K562 (cell line): ENCODE results near the gene ACAD10. TPM values are rescaled to one million over a fixed set of nuclear protein-coding genes. Genes with fewer than 3 reads are reported as not detected.

ENCODE experiments used
- ATAC-seq: fragments of 200-7000 bp; cut with Tn5 transposase; 3 replicates; pipeline ENCODE4 v1.9.1; 2020; ENCODE audit warnings: moderate library complexity
- BruUV-seq: library from RNA; stranded (reverse); fragments of 400-500 nt; replicated peaks from 2 replicates; lab custom pipeline; 2021; lab: Mats Ljungman, UMichigan
- CTCF ChIA-PET: fragments of 300-600 bp; formaldehyde crosslinking; extraction: SDS; loops from one replicate; lab custom pipeline; 2021; ENCODE audit warnings: low intra/inter-chr PET ratio; lab: Yijun Ruan, JAX
- POLR2A ChIA-PET: fragments of 300-600, 350-650 bp; sonication (Branson Sonifier 250); formaldehyde crosslinking; extraction: SDS; loops from one replicate; lab custom pipeline; 2021; ENCODE audit warnings: antibody characterized with exemption, inconsistent platforms; lab: Yijun Ruan, JAX
- DNase-seq, 4 experiments: peaks; one replicate each; pipeline versions ENCODE4 v3.0.0 to v3.0.0-alpha.2; 2011 to 2018; ENCODE audit warnings: low spot score in 3 of 4, mixed read lengths in 3 of 4; ENCODE audit errors: extremely low read depth in 1 of 4
- FAIRE-seq: peaks from 2 replicates; lab custom pipeline; 2011; peaks lifted over from hg19 to GRCh38; lab: Jason Lieb, UNC
- H2AFZ ChIP-seq: 2 replicates; pipeline ENCODE4 v1.6.0; 2011; ENCODE audit warnings: low read depth, low read length, control low read depth, inconsistent platforms
- H3K27ac ChIP-seq: fragments of 200-600 bp; 3 replicates; pipeline ENCODE4 v1.8.0; 2011; ENCODE audit warnings: low read depth, mild to moderate bottlenecking, control low read depth, inconsistent platforms, low read length, moderate library complexity, mixed read lengths; ENCODE audit errors: extremely low read depth
- H3K27me3 ChIP-seq, 2 experiments: fragments of 300-600 bp in 1 of 2; 2 replicates in 1 of 2; 3 replicates in 1 of 2; pipeline versions ENCODE4 v1.6.0 to v1.8.0; 2011; ENCODE audit warnings: inconsistent platforms in 2 of 2, low read length in 2 of 2, mild to moderate bottlenecking in 1 of 2, mixed read lengths in 1 of 2, moderate library complexity in 1 of 2; ENCODE audit not compliant: control insufficient read depth in 2 of 2, insufficient read depth in 2 of 2
- H3K36me3 ChIP-seq: fragments of 300-600 bp; 3 replicates; pipeline ENCODE4 v1.8.0; 2011; ENCODE audit warnings: mild to moderate bottlenecking, low read length, inconsistent platforms; ENCODE audit not compliant: control insufficient read depth, insufficient read depth
- H3K4me1 ChIP-seq, 2 experiments: fragments of 200-600 bp in 1 of 2; replicated peaks in 1 of 2; 2 replicates in 1 of 2; 3 replicates in 1 of 2; pipeline versions ENCODE4 v1.5.1 to v1.8.0; 2011; ENCODE audit warnings: inconsistent platforms in 2 of 2, low read length in 2 of 2, mild to moderate bottlenecking in 1 of 2, mixed read lengths in 1 of 2, moderate library complexity in 1 of 2; ENCODE audit not compliant: control insufficient read depth in 2 of 2, insufficient read depth in 2 of 2
- H3K4me2 ChIP-seq: 2 replicates; pipeline ENCODE4 v1.6.1; 2011; ENCODE audit warnings: low read length, control low read depth, inconsistent platforms, mixed read lengths; ENCODE audit not compliant: insufficient read depth
- H3K4me3 ChIP-seq: fragments of 200-600 bp; sonication (generic), shearing (Covaris generic); 2 replicates; pipeline ENCODE4 v1.5.1; 2016; ENCODE audit warnings: control low read depth, inconsistent platforms
- H3K79me2 ChIP-seq: fragments of 200-600 bp; 3 replicates; pipeline ENCODE4 v1.8.0; 2011; ENCODE audit warnings: low read length, inconsistent platforms; ENCODE audit not compliant: control insufficient read depth, insufficient read depth
- H3K9ac ChIP-seq, 2 experiments: 2 replicates each; pipeline versions ENCODE4 v1.6.0 to v1.6.1; 2011; ENCODE audit warnings: low read depth in 2 of 2, low read length in 2 of 2, control low read depth in 1 of 2, inconsistent platforms in 1 of 2, mild to moderate bottlenecking in 1 of 2, mixed read lengths in 1 of 2; ENCODE audit not compliant: insufficient read depth in 1 of 2
- H3K9me1 ChIP-seq: one replicate; pipeline ENCODE4 v1.6.0; 2011; ENCODE audit warnings: inconsistent platforms, mild to moderate bottlenecking, low read length, moderate library complexity; ENCODE audit not compliant: control insufficient read depth, insufficient read depth
- H3K9me3 ChIP-seq: replicated peaks from 2 replicates; pipeline ENCODE4 v1.5.1; 2011; ENCODE audit warnings: low read depth, low read length, inconsistent platforms; ENCODE audit not compliant: control insufficient read depth, insufficient read depth
- H4K20me1 ChIP-seq: replicated peaks from 2 replicates; pipeline ENCODE4 v1.6.1; 2011; ENCODE audit warnings: low read length, inconsistent platforms, mixed read lengths; ENCODE audit not compliant: control insufficient read depth, insufficient read depth
- ARID4B ChIP-seq: sonication (generic); formaldehyde crosslinking; IDR thresholded peaks from 2 replicates; pipeline ENCODE4 v1.8.0; 2022; ENCODE audit warnings: mild to moderate bottlenecking, missing genetic modification reagents
- CBX3 ChIP-seq, 2 experiments: IDR thresholded peaks; 1 replicate in 1 of 2; 2 replicates in 1 of 2; pipeline ENCODE4 v1.6.1; 2012; ENCODE audit warnings: inconsistent platforms in 2 of 2, low read length in 2 of 2, borderline replicate concordance in 1 of 2, control low read depth in 1 of 2
- DEAF1 ChIP-seq: fragments of 450-650 bp; formaldehyde crosslinking; IDR thresholded peaks from 2 replicates; pipeline ENCODE4 v1.4.0; 2020; ENCODE audit warnings: mild to moderate bottlenecking, moderate library complexity
- KAT2B ChIP-seq: IDR thresholded peaks from one replicate; pipeline ENCODE4 v1.6.1; 2012; ENCODE audit warnings: low read depth, mild to moderate bottlenecking, control low read depth, inconsistent platforms, low read length, moderate library complexity
- RHOXF2B ChIP-seq: fragments of 250-450 bp; sonication (Bioruptor Pico); conservative IDR thresholded peaks from 2 replicates; pipeline ENCODE4 v1.5.1; 2021
- SIX5 ChIP-seq, 2 experiments: IDR thresholded peaks; 2 replicates each; pipeline ENCODE4 v1.6.1; 2011; ENCODE audit warnings: low read length in 2 of 2, borderline replicate concordance in 1 of 2, low read depth in 1 of 2, mild to moderate bottlenecking in 1 of 2, moderate library complexity in 1 of 2; ENCODE audit not compliant: insufficient read depth in 1 of 2
- SREBF1 ChIP-seq: fragments of 150-350 bp; IDR thresholded peaks from 2 replicates; pipeline ENCODE4 v1.6.1; 2014; ENCODE audit warnings: antibody characterized with exemption, low read depth, low read length, borderline replicate concordance
- TRIM28 ChIP-seq: fragments of 450-650 bp; IDR thresholded peaks from 2 replicates; pipeline ENCODE4 v1.6.1; 2017
- WGBS: fragments of 100-300 bp; shearing (Covaris generic); methylation state at CpG from one replicate; pipeline ENCODE4 v1.1.6; 2016; ENCODE audit warnings: low coverage, mixed read lengths; ENCODE audit not compliant: insufficient coverage; ENCODE audit errors: missing lambda C conversion rate; 5-methylcytosine and 5-hydroxymethylcytosine counted together
- in situ Hi-C: fragments of 300-500 bp; cut with MboI; formaldehyde crosslinking; loops from 4 replicates; pipeline ENCODE4 v1.15.0; 2018; ENCODE audit warnings: inconsistent platforms, mixed read lengths
- intact Hi-C: fragments of 100-400 bp; cut with micrococcal nuclease; formaldehyde crosslinking; loops from 2 replicates; pipeline ENCODE4 v1.14.2; 2022
- polyA plus RNA-seq, 8 experiments: library from polyadenylated mRNA; depleted of rRNA in 4 of 8; stranded (reverse) in 5 of 8; unstranded in 3 of 8; fragments of >200 nt; fragmentation: Nextera tagmentation in 2 of 8; fragmentation: Illumina TruSeq in 1 of 8; extraction: Ambion mirVana in 2 of 8; extraction: Trizol in 1 of 8; gene quantifications; 2 replicates each; pipeline versions ENCODE4 v1.2.1 to v1.2.3, GENCODE V29; 2011 to 2014; ENCODE audit warnings: inconsistent platforms in 1 of 8, missing spikeins in 1 of 8
- total RNA-seq, 7 experiments: library from RNA; depleted of rRNA in 6 of 7; stranded (reverse); fragments of >200 nt in 6 of 7; fragmentation: Illumina TruSeq in 2 of 7; extraction: Trizol in 2 of 7; gene quantifications; 2 replicates each; pipeline versions ENCODE4 v1.2.1 to v1.2.3, GENCODE V29; 2011 to 2021; ENCODE audit warnings: low replicate concordance in 1 of 7
- TF ChIP-seq, protein P1 (sequence below): fragments of 200-800 bp; sonication (Bioruptor generic); IDR thresholded peaks from 2 replicates; pipeline ENCODE4 v1.6.1; 2016; ENCODE audit warnings: missing genetic modification characterization, missing compliant biosample characterization

Gene ACAD10
- total and polyA plus RNA-seq, 9 of the 15 experiments (the other 6 are each of a cell fraction or from before 2014, with no cell fraction given) = 2.3 to 19.2 (median 12.0) TPM

DNA sequence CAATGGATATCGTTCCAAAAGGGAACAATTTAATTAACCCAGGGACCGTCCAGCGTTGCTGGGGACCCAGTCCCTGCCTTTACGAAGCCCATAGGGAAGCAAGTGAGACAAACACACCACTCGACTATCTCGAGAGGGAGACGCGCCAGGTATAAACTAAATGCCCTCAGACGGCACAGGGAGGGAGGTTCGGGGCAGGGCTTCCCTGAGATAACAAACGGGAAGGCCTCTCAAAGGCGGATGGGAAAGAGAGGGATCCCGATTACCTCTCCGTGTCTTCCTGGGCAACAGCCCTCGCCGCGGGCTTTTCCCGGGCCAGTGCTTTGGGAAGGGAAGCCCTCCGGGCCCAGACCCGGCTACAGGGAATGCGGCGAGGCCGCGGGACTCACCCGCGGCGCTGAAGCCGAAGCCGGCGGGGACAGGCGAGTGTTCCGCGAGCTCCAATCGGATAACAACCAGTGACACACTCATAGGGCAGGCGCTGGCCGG is 487 bp upstream of the ACAD10 start:
- no peaks in the 10 kb centered on the region for H3K27me3 ChIP-seq
- in situ Hi-C loops = loop anchor here (5.0 kb wide), 1 partner anchor 57 kb away; no protein-coding TSS in a partner anchor
- no peaks in the 10 kb centered on the region for H3K9me1 ChIP-seq
- peaks cover 44% of the 10 kb centered on the region for H3K79me2 ChIP-seq
- peak overlapping the region; percentile 96 to 99 for H3K9ac ChIP-seq
- ATAC-seq (peak; percentile 66), DNase-seq (peak in 2 of 4 experiments; percentile 60 to 65), FAIRE-seq (no peak)
- 0% methylated on average over 32 of the region's 36 CpGs for WGBS
- peak overlapping the region; percentile 86 for H3K4me3 ChIP-seq
- peaks cover 36% of the 10 kb centered on the region; the same call in 2 of the 3 replicates for H3K36me3 ChIP-seq
- H3K4me2 ChIP-seq = peak overlapping the region; percentile 100
- peak overlapping the region; percentile 98; the same call in 1 of the 2 replicates for H2AFZ ChIP-seq
- intact Hi-C loops = loop anchor here (5.0 to 10.0 kb wide), 2 partner anchors 278 to 351 kb away; partner anchors contain the start of gene SH2B3
- TSS peak; percentile 59 for BruUV-seq
- no peaks in the 10 kb centered on the region for H3K9me3 ChIP-seq
- H4K20me1 ChIP-seq = no peaks in the 10 kb centered on the region; the same call in 1 of the 2 replicates
- CTCF ChIA-PET = interaction anchor here (0.7 to 1.0 kb wide), 2 partner anchors 68 to 92 kb away, joined by 3 read pairs; no protein-coding TSS in a partner anchor
- POLR2A ChIA-PET = interaction anchor here (0.6 to 1.6 kb wide), 19 partner anchors 8 to 655 kb away, joined by 3 to 9 read pairs (median 3); no protein-coding TSS in a partner anchor
- H3K4me1 ChIP-seq = peaks cover 13 to 15% of the 10 kb centered on the region in 2 experiments; a peak in 4 of 5 replicates
- H3K27ac ChIP-seq = peak overlapping the region; percentile 97
- no peak for TF ChIP-seq DEAF1
- TF ChIP-seq SIX5 (IDR thresholded peaks at IDR 0.05; ENCODE audit: borderline replicate concordance in 1 of 2, insufficient read depth in 1 of 2, low read depth in 1 of 2, low read length in 2 of 2) = no peak
- no peak for TF ChIP-seq SREBF1
- no peak for TF ChIP-seq CBX3 (IDR thresholded peaks at IDR 0.05; ENCODE audit: borderline replicate concordance in 1 of 2, low read length in 2 of 2)
- TF ChIP-seq ARID4B = no peak
- TF ChIP-seq, protein P1, sequence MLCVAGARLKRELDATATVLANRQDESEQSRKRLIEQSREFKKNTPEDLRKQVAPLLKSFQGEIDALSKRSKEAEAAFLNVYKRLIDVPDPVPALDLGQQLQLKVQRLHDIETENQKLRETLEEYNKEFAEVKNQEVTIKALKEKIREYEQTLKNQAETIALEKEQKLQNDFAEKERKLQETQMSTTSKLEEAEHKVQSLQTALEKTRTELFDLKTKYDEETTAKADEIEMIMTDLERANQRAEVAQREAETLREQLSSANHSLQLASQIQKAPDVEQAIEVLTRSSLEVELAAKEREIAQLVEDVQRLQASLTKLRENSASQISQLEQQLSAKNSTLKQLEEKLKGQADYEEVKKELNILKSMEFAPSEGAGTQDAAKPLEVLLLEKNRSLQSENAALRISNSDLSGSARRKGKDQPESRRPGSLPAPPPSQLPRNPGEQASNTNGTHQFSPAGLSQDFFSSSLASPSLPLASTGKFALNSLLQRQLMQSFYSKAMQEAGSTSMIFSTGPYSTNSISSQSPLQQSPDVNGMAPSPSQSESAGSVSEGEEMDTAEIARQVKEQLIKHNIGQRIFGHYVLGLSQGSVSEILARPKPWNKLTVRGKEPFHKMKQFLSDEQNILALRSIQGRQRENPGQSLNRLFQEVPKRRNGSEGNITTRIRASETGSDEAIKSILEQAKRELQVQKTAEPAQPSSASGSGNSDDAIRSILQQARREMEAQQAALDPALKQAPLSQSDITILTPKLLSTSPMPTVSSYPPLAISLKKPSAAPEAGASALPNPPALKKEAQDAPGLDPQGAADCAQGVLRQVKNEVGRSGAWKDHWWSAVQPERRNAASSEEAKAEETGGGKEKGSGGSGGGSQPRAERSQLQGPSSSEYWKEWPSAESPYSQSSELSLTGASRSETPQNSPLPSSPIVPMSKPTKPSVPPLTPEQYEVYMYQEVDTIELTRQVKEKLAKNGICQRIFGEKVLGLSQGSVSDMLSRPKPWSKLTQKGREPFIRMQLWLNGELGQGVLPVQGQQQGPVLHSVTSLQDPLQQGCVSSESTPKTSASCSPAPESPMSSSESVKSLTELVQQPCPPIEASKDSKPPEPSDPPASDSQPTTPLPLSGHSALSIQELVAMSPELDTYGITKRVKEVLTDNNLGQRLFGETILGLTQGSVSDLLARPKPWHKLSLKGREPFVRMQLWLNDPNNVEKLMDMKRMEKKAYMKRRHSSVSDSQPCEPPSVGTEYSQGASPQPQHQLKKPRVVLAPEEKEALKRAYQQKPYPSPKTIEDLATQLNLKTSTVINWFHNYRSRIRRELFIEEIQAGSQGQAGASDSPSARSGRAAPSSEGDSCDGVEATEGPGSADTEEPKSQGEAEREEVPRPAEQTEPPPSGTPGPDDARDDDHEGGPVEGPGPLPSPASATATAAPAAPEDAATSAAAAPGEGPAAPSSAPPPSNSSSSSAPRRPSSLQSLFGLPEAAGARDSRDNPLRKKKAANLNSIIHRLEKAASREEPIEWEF = no peak
- TF ChIP-seq TRIM28 = no peak
- TF ChIP-seq RHOXF2B (CRISPR knock-in tag) = no peak
- no peak for TF ChIP-seq KAT2B
